GM21529 (cell line): ENCODE data around the gene DLG2.
"Not testable (repeated sequence)": the region's sequence is repeated elsewhere in the genome, so short reads cannot be mapped to it uniquely, and the experiment has no call there.

ENCODE experiments used
- ATAC-seq: cut with Tn5 transposase; IDR thresholded peaks from one replicate; pipeline ENCODE4 v1.9.1; 2021; ENCODE audit not compliant: unreplicated experiment

Gene DLG2

DNA sequence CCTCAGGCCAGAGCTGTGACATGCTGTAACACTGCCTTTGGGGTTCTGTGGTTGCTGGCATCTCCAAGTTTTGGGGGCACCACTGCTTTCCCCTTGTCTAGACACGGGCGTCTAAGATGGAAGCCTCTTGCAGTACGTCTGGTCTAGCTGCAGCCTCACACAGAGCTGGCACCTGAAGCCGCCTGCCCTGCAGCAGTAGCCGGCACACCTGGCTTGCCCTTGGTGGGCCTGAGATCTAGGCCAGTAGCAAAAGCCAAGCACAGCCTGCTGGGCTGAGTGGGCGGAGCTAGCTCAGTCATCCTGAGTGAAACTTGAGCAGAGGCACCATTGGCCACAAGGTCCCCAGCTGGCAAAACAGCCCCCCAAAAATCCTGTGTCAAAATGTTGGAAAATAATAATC lies 154.2 kb downstream of the DLG2 start:
- ATAC-seq = no peak

- ATAC-seq = no peak
Observed at GRCh38 chr11:85464283-85464682, 162.9 kb downstream of the DLG2 start.

GRCh38 chr11:85459304-85459703 lies 167.8 kb downstream of the DLG2 start:
- no peak for ATAC-seq

- ATAC-seq = no peak
Observed at GRCh38 chr11:85444479-85444878, 182.7 kb downstream of the DLG2 start.

- ATAC-seq = no peak
Observed at GRCh38 chr11:85440273-85440672, 186.9 kb downstream of the DLG2 start.

GRCh38 chr11:85438328-85438727 lies 188.8 kb downstream of the DLG2 start:
- ATAC-seq = no peak

GRCh38 chr11:85431319-85431718 lies 195.8 kb downstream of the DLG2 start:
- ATAC-seq = no peak

DNA sequence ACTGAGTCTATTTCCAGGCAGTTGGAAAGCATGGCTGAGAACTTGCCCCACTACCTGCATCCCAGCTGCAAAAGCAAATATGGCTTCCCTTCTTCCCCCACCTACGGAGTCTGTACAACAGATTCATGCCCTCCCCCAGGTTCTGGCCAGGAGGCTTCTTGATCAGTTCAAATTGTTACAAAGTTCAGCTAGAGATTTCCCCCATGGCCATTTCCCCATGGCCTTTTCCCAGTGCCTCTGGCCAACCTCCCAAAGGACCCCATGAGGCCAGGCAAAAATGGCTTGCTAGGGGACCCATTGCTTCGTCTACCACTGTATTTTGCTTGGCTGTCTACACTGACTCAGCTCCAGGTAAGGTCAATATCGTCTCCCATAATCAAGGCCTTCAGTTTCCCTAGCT lies 203.3 kb downstream of the DLG2 start:
- ATAC-seq = no peak

GRCh38 chr11:85423316-85423715 lies 203.8 kb downstream of the DLG2 start:
- no peak for ATAC-seq

DNA sequence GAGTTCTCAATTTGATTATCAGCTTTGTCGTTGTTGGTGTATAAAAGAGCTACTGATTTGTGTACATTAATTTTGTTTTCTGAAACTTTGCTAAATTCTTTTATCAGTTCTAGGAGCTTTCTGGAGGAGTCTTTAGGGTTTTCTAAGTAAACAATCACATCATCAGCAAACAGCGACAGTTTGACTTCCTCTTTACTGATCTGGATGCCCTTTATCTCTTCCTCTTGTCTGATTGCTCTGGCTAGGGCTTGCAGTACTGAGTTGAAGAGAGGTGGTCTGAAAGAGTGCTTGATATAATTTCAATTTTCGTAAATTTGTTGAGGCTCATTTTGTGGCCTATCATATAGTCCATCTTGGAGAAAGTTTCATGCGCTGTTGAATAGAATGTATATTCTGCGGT lies 213.0 kb downstream of the DLG2 start:
- no peak for ATAC-seq

GRCh38 chr11:85407648-85408047 lies 219.5 kb downstream of the DLG2 start:
- no peak for ATAC-seq

DNA sequence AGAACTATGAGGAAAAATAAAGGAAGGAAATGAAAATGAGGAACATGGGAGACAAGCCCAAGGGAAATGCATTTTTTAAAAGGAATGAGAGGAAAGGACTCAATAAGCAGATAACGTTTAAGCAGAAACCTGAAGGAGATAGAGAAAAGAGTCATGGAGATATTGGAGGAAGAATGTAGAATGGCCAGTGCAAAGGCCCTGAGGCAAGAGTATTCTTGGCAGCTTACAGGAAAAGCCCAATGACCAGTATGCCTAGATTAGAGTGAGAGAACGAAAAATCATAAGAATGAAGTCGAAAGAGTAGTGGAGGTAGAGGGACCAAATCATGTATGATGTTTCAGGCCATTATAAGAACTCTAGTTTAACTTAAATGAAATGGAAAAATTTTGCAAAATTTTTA lies 220.3 kb downstream of the DLG2 start:
- no peak for ATAC-seq

- no peak for ATAC-seq
Observed at GRCh38 chr11:85406316-85406715, 220.8 kb downstream of the DLG2 start.

- ATAC-seq = not testable (repeated sequence)
Observed at GRCh38 chr11:85395515-85396055, 231.6 kb downstream of the DLG2 start.

GRCh38 chr11:85394283-85394682 lies 232.9 kb downstream of the DLG2 start:
- no peak for ATAC-seq

DNA sequence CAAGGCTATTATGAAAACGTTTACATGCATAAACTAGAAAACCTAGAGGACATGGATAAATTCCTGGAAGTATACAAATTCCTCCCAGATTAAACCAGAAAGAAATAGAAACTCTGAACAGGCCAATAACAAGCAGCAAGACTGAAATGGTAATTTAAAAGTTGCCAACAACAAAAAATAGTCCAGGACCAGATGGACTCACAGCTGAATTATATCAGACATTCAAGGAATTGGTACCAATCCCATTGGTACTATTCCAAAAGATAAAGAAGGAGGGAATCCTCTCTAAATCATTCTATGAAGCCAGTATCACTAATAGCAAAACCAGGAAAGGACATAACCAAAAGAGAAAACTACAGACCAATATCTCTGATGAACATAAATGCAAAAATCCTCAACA lies 236.0 kb downstream of the DLG2 start:
- ATAC-seq = no peak

- no peak for ATAC-seq
Observed at GRCh38 chr11:85385547-85385946, 241.6 kb downstream of the DLG2 start.

- no peak for ATAC-seq
Observed at GRCh38 chr11:85385111-85385510, 242.0 kb downstream of the DLG2 start.

DNA sequence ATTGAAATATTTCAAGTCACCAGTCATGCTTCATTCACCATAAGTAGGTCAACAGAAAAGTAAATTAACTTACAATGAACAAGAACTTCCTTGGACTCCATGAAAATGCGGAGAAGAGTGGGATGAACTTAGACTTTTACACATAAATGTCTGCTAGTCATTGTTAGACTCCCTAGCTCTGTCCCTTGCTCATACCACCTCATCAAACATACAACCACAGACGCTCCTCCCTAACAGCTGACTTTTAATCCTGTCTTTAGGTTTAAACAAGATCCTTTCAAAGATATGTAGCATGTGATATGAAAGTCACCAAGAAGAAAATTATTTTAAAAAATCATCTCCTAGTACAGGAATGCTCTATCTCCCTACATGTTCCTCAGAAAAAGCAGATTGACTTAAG lies 248.1 kb downstream of the DLG2 start:
- no peak for ATAC-seq

- no peak for ATAC-seq
Observed at GRCh38 chr11:85377901-85378300, 249.2 kb downstream of the DLG2 start.

- no peak for ATAC-seq
Observed at GRCh38 chr11:85359859-85360258, 267.3 kb downstream of the DLG2 start.

GRCh38 chr11:85355921-85356320 lies 271.2 kb downstream of the DLG2 start:
- ATAC-seq = no peak

DNA sequence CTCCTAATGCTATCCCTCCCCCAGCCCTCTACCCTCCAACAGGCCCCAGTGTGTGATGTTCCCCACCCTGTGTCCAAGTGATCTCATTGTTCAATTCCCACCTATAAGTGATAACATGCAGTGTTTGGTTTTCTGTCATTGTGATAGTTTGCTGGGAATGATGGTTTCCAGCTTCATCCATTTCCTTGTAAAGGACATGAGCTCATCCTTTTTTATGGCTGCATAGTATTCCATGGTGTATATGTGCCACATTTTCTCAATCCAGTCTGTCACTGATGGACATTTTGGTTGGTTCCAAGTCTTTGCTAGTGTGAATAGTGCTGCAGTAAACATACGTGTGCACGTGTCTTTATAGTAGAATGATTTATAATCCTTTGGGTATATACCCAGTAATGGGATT lies 277.6 kb downstream of the DLG2 start:
- ATAC-seq = not testable (repeated sequence)

- ATAC-seq = no peak
Observed at GRCh38 chr11:85348945-85349344, 278.2 kb downstream of the DLG2 start.
